Astrocyte (in vitro differentiated cells and primary cell): ENCODE results near the gene FUT8.

Experiments
- CTCF ChIP-seq: IDR thresholded peaks from 2 replicates; pipeline ENCODE4 v1.5.1; 2011; ENCODE audit warnings: low read depth, mild to moderate bottlenecking, inconsistent platforms, low read length, moderate library complexity; ENCODE audit not compliant: insufficient read depth
- EZH2 ChIP-seq: IDR thresholded peaks from 2 replicates; pipeline ENCODE4 v1.6.1; 2012; ENCODE audit warnings: mild to moderate bottlenecking, low read length, inconsistent platforms; ENCODE audit not compliant: insufficient read depth

- no peak for TF ChIP-seq CTCF
- TF ChIP-seq EZH2, result no peak
Observed at GRCh38 chr14:65370801-65371248, 41.7 kb upstream of the FUT8 start.
